Measurements from ENCODE around the gene PRDM11. TPM values are rescaled to one million over a fixed set of nuclear protein-coding genes. Genes with fewer than 3 reads are reported as not detected.

Gene PRDM11
- total and polyA plus RNA-seq, 2 of the 4 experiments (the other 2 are of a cell fraction) = 2.2 to 2.7 TPM

GRCh38 chr11:45145083-45145378, 1.4 kb upstream of the PRDM11 start (continued):
- TF ChIP-seq ELK1 (IDR thresholded peaks at IDR 0.05; ENCODE audit: borderline replicate concordance, low read depth, low read length) (no peak), USF2 (IDR thresholded peaks at IDR 0.05; ENCODE audit: low read depth, low read length) (no peak), RAD21 (IDR thresholded peaks at IDR 0.05; ENCODE audit: low read length) (no peak), RCOR1 (IDR thresholded peaks at IDR 0.05; ENCODE audit: insufficient replicate concordance, low read length) (no peak)
